ENCODE measurements around the gene PCDHGA9.
"Not testable (repeated sequence)": the region's sequence is repeated elsewhere in the genome, so short reads cannot be mapped to it uniquely, and the experiment has no call there.

The PCDHGA9 gene

GRCh38 chr5:141388661-141389060 is 13.9 kb upstream of the PCDHGA9 start:
- H3K27me3 ChIP-seq (ENCODE audit: control insufficient read depth, insufficient read depth, low read length) = no peaks in the 10 kb centered on the region

DNA sequence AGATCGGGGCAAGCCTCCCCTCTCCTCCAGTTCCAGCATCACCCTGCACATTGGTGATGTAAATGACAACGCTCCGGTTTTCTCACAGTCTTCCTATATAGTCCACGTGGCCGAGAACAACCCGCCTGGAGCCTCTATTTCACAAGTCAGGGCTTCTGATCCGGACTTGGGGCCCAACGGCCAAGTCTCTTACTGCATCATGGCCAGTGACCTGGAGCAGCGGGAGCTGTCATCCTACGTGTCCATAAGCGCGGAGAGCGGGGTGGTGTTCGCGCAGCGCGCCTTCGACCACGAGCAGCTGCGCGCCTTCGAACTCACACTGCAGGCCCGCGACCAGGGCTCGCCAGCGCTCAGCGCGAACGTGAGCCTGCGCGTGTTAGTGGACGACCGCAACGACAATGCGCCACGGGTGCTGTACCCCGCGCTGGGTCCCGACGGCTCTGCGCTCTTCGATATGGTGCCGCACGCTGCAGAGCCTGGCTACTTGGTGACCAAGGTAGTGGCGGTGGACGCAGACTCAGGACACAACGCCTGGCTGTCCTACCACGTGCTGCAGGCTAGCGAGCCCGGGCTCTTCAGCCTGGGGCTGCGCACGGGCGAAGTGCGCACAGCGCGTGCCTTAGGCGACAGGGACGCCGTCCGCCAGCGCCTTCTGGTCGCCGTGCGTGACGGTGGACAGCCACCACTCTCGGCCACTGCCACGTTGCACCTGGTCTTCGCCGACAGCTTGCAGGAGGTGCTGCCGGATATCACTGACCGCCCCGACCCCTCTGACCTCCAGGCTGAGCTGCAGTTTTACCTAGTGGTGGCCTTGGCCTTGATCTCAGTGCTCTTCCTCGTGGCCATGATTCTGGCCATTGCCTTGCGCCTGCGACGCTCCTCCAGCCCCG is 13.2 kb upstream of the PCDHGA9 start:
- no peaks in the 10 kb centered on the region for H3K27me3 ChIP-seq (ENCODE audit: control insufficient read depth, insufficient read depth, low read length)
- H3K4me1 ChIP-seq (ENCODE audit: control insufficient read depth, insufficient read depth, low read length) = no peaks in the 10 kb centered on the region
- no peak overlapping the region for H3K9ac ChIP-seq (ENCODE audit: low read depth, low read length)
- H3K9me3 ChIP-seq (replicated peaks; ENCODE audit: low read length) = peaks cover 35% of the 10 kb centered on the region
- peaks cover 5% of the 10 kb centered on the region for H3K36me3 ChIP-seq (ENCODE audit: insufficient read depth, low read length)
- H3K4me2 ChIP-seq (ENCODE audit: low read length) = no peak overlapping the region
- no peak overlapping the region for H3K4me3 ChIP-seq (ENCODE audit: low read length)

More at GRCh38 chr5:141388661-141389060, 13.9 kb upstream of the PCDHGA9 start:
- no peaks in the 10 kb centered on the region for H3K4me1 ChIP-seq (ENCODE audit: control insufficient read depth, insufficient read depth, low read length)
- peaks cover 32% of the 10 kb centered on the region for H3K9me3 ChIP-seq (replicated peaks; ENCODE audit: low read length)
- peaks cover 5% of the 10 kb centered on the region for H3K36me3 ChIP-seq (ENCODE audit: insufficient read depth, low read length)
- H3K4me3 ChIP-seq (ENCODE audit: low read length) = no peak overlapping the region
- no peak overlapping the region for H3K4me2 ChIP-seq (ENCODE audit: low read length)
- no peak overlapping the region for H3K9ac ChIP-seq (ENCODE audit: low read depth, low read length)

DNA sequence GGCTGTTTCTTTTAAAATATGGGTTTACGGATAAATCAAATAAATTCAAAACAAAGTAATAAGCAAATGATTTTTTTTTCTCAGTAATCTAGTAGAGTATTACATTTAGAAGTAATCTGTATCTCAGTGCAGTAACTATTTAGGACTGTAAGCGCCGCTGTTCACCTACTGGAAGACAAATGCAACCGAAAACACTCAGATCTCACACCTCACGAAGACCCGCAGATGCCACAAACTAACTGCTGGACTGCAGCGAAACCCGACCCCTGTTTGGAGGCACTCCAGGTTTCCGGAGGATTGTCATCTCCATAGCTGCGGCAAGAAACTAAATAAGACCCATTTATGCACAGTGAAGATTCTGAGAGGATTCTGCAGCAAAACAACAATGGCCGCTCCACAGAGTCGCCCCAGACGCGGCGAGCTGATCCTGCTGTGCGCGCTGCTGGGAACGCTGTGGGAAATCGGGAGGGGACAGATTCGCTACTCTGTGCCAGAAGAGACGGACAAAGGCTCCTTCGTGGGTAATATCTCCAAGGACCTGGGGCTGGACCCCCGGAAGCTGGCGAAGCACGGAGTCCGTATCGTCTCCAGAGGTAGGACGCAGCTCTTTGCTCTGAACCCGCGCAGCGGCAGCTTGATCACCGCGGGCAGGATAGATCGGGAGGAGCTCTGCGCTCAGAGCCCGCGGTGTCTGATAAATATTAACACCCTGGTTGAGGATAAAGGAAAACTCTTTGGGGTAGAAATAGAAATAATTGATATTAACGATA is 10.0 kb upstream of the PCDHGA9 start, which contains the start of gene PCDHGA8:
Gene PCDHGA8, plus strand, starts transcription at position 205 of the 770 bp plus-strand sequence. Its CDS starts 181 bp downstream, at position 386.
- peaks cover 39% of the 10 kb centered on the region for H3K9me3 ChIP-seq (replicated peaks; ENCODE audit: low read length)
- H3K4me3 ChIP-seq (ENCODE audit: low read length) = peak within 1 kb of the TSS; percentile 22
- H3K27me3 ChIP-seq (ENCODE audit: control insufficient read depth, insufficient read depth, low read length) = no peaks in the 10 kb centered on the region
- H3K36me3 ChIP-seq (ENCODE audit: insufficient read depth, low read length) = peaks cover 5% of the 10 kb centered on the region
- no peaks in the 10 kb centered on the region for H3K4me1 ChIP-seq (ENCODE audit: control insufficient read depth, insufficient read depth, low read length)
- H3K4me2 ChIP-seq (ENCODE audit: low read length) = no peak within 1 kb of the TSS
- H3K9ac ChIP-seq (ENCODE audit: low read depth, low read length) = no peak within 1 kb of the TSS

DNA sequence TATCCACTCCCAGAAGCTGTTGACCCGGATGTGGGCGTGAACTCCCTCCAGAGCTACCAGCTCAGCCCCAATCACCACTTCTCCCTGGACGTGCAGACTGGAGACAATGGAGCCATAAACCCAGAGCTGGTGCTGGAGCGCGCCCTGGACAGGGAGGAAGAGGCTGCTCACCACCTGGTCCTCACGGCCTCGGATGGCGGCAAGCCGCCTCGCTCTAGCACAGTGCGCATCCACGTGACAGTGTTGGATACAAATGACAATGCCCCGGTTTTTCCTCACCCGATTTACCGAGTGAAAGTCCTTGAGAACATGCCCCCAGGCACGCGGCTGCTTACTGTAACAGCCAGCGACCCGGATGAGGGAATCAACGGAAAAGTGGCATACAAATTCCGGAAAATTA is 9.3 kb upstream of the PCDHGA9 start:
- Histone ChIP-seq H3K9ac (ENCODE audit: low read depth, low read length) (no peak overlapping the region), H3K4me1 (ENCODE audit: control insufficient read depth, insufficient read depth, low read length) (no peaks in the 10 kb centered on the region), H3K27me3 (ENCODE audit: control insufficient read depth, insufficient read depth, low read length) (no peaks in the 10 kb centered on the region), H3K4me2 (ENCODE audit: low read length) (no peak overlapping the region), H3K9me3 (replicated peaks; ENCODE audit: low read length) (peaks cover 39% of the 10 kb centered on the region), H3K4me3 (ENCODE audit: low read length) (no peak overlapping the region), H3K36me3 (ENCODE audit: insufficient read depth, low read length) (peaks cover 5% of the 10 kb centered on the region)

DNA sequence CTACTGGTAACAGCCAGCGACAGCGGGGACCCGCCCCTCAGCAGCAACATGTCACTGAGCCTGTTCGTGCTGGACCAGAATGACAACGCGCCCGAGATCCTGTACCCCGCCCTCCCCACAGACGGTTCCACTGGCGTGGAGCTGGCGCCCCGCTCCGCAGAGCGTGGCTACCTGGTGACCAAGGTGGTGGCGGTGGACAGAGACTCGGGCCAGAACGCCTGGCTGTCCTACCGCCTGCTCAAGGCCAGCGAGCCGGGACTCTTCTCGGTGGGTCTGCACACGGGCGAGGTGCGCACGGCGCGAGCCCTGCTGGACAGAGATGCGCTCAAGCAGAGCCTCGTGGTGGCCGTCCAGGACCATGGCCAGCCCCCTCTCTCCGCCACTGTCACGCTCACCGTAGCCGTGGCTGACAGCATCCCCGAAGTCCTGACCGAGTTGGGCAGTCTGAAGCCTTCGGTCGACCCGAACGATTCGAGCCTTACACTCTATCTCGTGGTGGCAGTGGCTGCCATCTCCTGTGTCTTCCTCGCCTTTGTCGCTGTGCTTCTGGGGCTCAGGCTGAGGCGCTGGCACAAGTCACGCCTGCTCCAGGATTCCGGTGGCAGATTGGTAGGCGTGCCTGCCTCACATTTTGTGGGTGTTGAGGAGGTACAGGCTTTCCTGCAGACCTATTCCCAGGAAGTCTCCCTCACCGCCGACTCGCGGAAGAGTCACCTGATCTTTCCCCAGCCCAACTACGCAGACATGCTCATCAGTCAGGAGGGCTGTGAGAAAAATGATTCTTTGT is 8.0 kb upstream of the PCDHGA9 start:
- H3K4me2 ChIP-seq (ENCODE audit: low read length); H3K36me3 ChIP-seq (ENCODE audit: insufficient read depth, low read length); H3K4me3 ChIP-seq (ENCODE audit: low read length); H3K27me3 ChIP-seq (ENCODE audit: control insufficient read depth, insufficient read depth, low read length); H3K4me1 ChIP-seq (ENCODE audit: control insufficient read depth, insufficient read depth, low read length); H3K9ac ChIP-seq (ENCODE audit: low read depth, low read length): not testable (repeated sequence)
- peaks cover 38% of the 10 kb centered on the region for H3K9me3 ChIP-seq (replicated peaks; ENCODE audit: low read length)

DNA sequence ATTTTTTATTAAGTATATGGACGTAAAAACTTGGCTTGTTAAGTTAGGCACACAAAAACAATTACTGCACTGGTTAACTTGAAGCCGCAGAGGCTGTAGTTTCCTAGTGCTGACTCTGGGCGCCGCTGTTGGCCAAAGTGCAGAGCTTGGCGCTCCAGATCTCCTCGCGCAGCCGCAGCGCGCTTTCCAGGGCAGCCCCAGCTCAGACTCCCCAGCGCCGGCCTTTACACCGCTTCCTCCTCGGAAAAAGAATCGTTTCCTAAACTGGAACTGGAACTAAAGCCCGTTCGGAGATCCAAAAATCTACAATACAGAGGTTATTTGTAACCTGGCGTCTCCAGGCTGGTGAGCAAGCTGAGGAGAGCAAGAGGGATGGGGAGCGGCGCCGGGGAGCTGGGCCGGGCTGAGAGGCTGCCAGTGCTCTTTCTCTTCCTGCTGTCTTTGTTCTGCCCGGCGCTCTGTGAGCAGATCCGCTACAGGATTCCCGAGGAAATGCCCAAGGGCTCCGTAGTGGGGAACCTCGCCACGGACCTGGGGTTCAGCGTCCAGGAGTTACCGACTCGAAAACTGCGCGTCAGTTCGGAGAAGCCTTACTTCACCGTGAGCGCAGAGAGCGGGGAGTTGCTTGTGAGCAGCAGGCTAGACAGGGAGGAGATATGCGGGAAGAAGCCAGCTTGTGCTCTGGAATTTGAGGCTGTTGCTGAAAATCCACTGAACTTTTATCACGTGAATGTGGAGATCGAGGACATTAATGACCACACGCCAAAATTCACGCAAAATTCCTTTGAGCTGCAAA is 4.6 kb upstream of the PCDHGA9 start, which contains the start of gene PCDHGB5:
Gene PCDHGB5, plus strand, starts transcription at position 192 of the 796 bp plus-strand sequence. Its CDS starts 181 bp downstream, at position 373.
- peak within 1 kb of the TSS; percentile 72 for H3K4me3 ChIP-seq (ENCODE audit: low read length)
- H3K27me3 ChIP-seq (ENCODE audit: control insufficient read depth, insufficient read depth, low read length); H3K4me1 ChIP-seq (ENCODE audit: control insufficient read depth, insufficient read depth, low read length); H3K36me3 ChIP-seq (ENCODE audit: insufficient read depth, low read length): not testable (repeated sequence)
- H3K9me3 ChIP-seq (replicated peaks; ENCODE audit: low read length) = peaks cover 43% of the 10 kb centered on the region
- H3K4me2 ChIP-seq (ENCODE audit: low read length) = peak within 1 kb of the TSS; percentile 74
- H3K9ac ChIP-seq (ENCODE audit: low read depth, low read length) = peak within 1 kb of the TSS; percentile 62

GRCh38 chr5:141398608-141399007 is 4.0 kb upstream of the PCDHGA9 start:
- Histone ChIP-seq H3K9me3 (replicated peaks; ENCODE audit: low read length) (peaks cover 44% of the 10 kb centered on the region), H3K9ac (ENCODE audit: low read depth, low read length) (no peak overlapping the region), H3K4me1 (ENCODE audit: control insufficient read depth, insufficient read depth, low read length) (no peaks in the 10 kb centered on the region), H3K36me3 (ENCODE audit: insufficient read depth, low read length) (peaks cover 5% of the 10 kb centered on the region), H3K27me3 (ENCODE audit: control insufficient read depth, insufficient read depth, low read length) (no peaks in the 10 kb centered on the region), H3K4me2 (ENCODE audit: low read length) (peak overlapping the region; percentile 42), H3K4me3 (ENCODE audit: low read length) (peak overlapping the region; percentile 26)

GRCh38 chr5:141399555-141400258 is 2.9 kb upstream of the PCDHGA9 start:
- H3K36me3 ChIP-seq (ENCODE audit: insufficient read depth, low read length) = peaks cover 5% of the 10 kb centered on the region
- H3K4me1 ChIP-seq (ENCODE audit: control insufficient read depth, insufficient read depth, low read length) = no peaks in the 10 kb centered on the region
- peak overlapping the region; percentile 15 for H3K4me2 ChIP-seq (ENCODE audit: low read length)
- no peak overlapping the region for H3K9ac ChIP-seq (ENCODE audit: low read depth, low read length)
- H3K9me3 ChIP-seq (replicated peaks; ENCODE audit: low read length) = peaks cover 47% of the 10 kb centered on the region
- peak overlapping the region; percentile 56 for H3K4me3 ChIP-seq (ENCODE audit: low read length)
- H3K27me3 ChIP-seq (ENCODE audit: control insufficient read depth, insufficient read depth, low read length) = no peaks in the 10 kb centered on the region

DNA sequence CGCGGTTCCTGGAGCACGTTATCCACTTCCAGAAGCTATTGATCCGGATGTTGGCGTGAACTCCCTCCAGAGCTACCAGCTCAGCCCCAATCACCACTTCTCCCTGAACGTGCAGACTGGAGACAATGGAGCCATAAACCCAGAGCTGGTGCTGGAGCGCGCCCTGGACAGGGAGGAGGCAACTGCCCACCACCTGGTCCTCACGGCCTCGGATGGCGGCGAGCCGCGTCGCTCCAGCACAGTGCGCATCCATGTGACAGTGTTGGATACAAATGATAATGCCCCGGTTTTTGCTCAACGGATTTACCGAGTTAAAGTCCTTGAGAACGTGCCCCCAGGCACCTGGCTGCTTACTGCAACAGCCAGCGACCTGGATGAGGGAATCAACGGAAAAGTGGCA is 809 bp downstream of the PCDHGA9 start:
- Histone ChIP-seq H3K4me1 (ENCODE audit: control insufficient read depth, insufficient read depth, low read length) (no peaks in the 10 kb centered on the region), H3K9ac (ENCODE audit: low read depth, low read length) (no peak overlapping the region), H3K27me3 (ENCODE audit: control insufficient read depth, insufficient read depth, low read length) (no peaks in the 10 kb centered on the region), H3K4me3 (ENCODE audit: low read length) (peak overlapping the region; percentile 60), H3K36me3 (ENCODE audit: insufficient read depth, low read length) (peaks cover 5% of the 10 kb centered on the region), H3K4me2 (ENCODE audit: low read length) (no peak overlapping the region), H3K9me3 (replicated peaks; ENCODE audit: low read length) (peaks cover 49% of the 10 kb centered on the region)

DNA sequence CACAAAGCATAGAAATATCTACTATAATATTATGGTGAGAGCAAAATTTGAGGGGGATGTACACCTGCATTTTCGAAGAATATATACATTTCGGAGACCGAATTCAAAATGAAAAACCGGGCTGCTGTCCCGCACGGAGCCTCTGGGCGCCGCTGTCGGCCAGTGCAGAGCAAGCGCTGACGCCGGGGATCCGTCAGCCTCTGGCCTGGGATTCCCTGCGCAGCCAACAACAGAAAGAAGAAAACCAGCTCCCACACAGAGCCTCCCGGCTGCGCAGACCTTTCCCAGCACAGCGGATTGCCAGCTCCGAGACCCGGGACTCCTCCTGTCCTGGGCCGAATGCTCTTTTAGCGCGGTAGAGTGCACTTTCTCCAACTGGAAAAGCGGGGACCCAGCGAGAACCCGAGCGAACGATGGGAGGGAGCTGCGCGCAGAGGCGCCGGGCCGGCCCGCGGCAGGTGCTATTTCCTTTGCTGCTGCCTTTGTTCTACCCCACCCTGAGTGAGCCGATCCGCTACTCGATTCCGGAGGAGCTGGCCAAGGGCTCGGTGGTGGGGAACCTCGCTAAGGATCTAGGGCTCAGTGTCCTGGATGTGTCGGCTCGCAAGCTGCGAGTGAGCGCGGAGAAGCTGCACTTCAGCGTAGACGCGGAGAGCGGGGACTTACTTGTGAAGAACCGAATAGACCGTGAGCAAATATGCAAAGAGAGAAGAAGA is 5.4 kb downstream of the PCDHGA9 start, which contains the start of gene PCDHGB6:
Gene PCDHGB6, plus strand, starts transcription at position 232 of the 716 bp plus-strand sequence. Its CDS starts 182 bp downstream, at position 414.
- H3K4me1 ChIP-seq (ENCODE audit: control insufficient read depth, insufficient read depth, low read length); H3K4me2 ChIP-seq (ENCODE audit: low read length); H3K36me3 ChIP-seq (ENCODE audit: insufficient read depth, low read length); H3K9ac ChIP-seq (ENCODE audit: low read depth, low read length); H3K27me3 ChIP-seq (ENCODE audit: control insufficient read depth, insufficient read depth, low read length): not testable (repeated sequence)
- Histone ChIP-seq H3K4me3 (ENCODE audit: low read length) (peak within 1 kb of the TSS; percentile 53), H3K9me3 (replicated peaks; ENCODE audit: low read length) (peaks cover 46% of the 10 kb centered on the region)

Data from skeletal muscle satellite cell (primary cell).